GM12878 (cell line): ENCODE results near the gene MTFMT.

ENCODE experiments used
- POLR2A ChIP-seq: IDR thresholded peaks from 2 replicates; pipeline ENCODE4 v1.6.1; 2011; ENCODE audit warnings: low read depth, mild to moderate bottlenecking, low read length
- STAT3 ChIP-seq: IDR thresholded peaks from 2 replicates; pipeline ENCODE4 v1.6.1; 2011; ENCODE audit warnings: low read depth, low read length, improper control_type of control experiment
- TF ChIP-seq, protein P1 (sequence below), 3 experiments: IDR thresholded peaks in 2 of 3; conservative IDR thresholded peaks in 1 of 3; 2 replicates each; pipeline ENCODE4 v1.5.1; 2011; ENCODE audit warnings: low read depth in 3 of 3, low read length in 3 of 3, mild to moderate bottlenecking in 3 of 3, control low read depth in 2 of 3, moderate library complexity in 2 of 3, inconsistent platforms in 1 of 3, mixed read lengths in 1 of 3; ENCODE audit not compliant: control insufficient read depth in 2 of 3, insufficient read depth in 1 of 3; ENCODE audit errors: extremely low read depth in 1 of 3

DNA sequence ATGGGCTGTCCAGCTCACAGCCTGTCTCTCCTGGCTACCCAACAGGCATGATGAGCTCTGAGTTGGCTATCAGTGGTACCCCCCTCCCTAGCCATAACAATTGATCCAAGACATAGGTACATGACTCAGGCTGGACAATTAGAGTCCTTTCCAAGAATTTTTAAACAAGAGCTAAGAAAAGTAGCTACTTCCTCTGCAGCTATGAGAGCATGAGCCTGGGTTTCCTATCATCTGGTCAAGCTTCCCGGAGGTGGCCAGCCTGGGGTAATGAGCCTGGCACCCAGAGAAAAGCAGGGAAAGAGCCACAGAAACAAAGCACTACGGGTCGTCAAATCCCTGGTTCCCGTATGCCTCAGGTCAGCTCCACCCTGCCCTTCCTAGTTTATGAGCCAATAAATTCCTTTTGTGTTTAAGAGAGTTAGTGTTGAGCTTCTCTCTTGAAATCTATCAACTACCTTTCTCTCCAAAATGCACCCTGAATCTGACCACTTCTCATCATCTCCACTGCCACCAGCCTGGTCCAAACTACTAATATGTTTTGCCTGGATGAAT, 13.4 kb upstream of the MTFMT start:
- no peak for TF ChIP-seq STAT3
- no peak for TF ChIP-seq POLR2A
- TF ChIP-seq, protein P1, sequence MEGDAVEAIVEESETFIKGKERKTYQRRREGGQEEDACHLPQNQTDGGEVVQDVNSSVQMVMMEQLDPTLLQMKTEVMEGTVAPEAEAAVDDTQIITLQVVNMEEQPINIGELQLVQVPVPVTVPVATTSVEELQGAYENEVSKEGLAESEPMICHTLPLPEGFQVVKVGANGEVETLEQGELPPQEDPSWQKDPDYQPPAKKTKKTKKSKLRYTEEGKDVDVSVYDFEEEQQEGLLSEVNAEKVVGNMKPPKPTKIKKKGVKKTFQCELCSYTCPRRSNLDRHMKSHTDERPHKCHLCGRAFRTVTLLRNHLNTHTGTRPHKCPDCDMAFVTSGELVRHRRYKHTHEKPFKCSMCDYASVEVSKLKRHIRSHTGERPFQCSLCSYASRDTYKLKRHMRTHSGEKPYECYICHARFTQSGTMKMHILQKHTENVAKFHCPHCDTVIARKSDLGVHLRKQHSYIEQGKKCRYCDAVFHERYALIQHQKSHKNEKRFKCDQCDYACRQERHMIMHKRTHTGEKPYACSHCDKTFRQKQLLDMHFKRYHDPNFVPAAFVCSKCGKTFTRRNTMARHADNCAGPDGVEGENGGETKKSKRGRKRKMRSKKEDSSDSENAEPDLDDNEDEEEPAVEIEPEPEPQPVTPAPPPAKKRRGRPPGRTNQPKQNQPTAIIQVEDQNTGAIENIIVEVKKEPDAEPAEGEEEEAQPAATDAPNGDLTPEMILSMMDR (IDR thresholded peaks at IDR 0.05 in 2 of 3, conservative IDR thresholded peaks at IDR 0.05 in 1 of 3; ENCODE audit: control insufficient read depth in 2 of 3, extremely low read depth in 1 of 3, insufficient read depth in 1 of 3, low read depth in 3 of 3, low read length in 3 of 3) = no peak
